MM.1S (cell line): Measurements from ENCODE around the gene NAT10.

Experiments
- CTCF ChIP-seq: fragments of 300-600 bp; sonication (generic); IDR thresholded peaks from 2 replicates; pipeline ENCODE4 v1.5.1; 2016; ENCODE audit warnings: antibody characterized with exemption, low read length, mixed read lengths
- EZH2 ChIP-seq: fragments of 300-600 bp; sonication (generic); optimal IDR thresholded peaks from 2 replicates; pipeline ENCODE3; 2017; ENCODE audit warnings: low read depth, mild to moderate bottlenecking, antibody characterized with exemption, low read length, mixed read lengths

DNA sequence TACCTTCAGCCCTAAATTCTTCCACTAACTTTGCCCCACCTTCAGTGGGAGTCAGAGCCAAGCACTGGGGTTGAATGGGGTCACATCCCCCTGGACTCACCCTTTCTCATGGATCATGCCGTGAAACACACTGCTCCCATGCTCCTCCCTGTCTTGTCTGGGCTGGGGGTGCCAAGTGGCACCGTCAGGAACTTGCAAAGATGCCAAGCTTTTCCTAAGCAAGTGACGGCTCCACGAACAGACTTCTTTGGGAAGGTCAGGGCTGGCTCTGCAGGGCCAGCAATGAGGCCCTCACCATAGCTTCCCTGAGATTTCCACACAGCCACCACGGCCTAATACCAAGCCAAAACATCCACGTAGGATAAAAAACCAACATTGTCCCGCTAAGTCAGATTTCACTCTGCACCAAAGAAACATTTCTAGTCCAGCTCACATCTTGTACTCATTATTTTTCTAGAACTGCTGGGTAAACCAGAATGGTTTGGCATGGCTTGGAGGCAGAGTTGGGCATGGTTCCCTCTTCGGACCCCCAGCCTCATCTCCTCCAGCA lies 76.5 kb downstream of the NAT10 start:
- TF ChIP-seq CTCF (no peak), EZH2 (no peak)
